GM12878 (cell line): ENCODE measurements around the gene ARGLU1.

Source experiments
- CHD4 ChIP-seq: fragments of 200-600 bp; sonication (generic); IDR thresholded peaks from 2 replicates; pipeline ENCODE4 v1.6.1; 2016; ENCODE audit warnings: mild to moderate bottlenecking
- CTCF ChIP-seq, 3 experiments: IDR thresholded peaks in 2 of 3; conservative IDR thresholded peaks in 1 of 3; 2 replicates each; pipeline ENCODE4 v1.5.1; 2011; ENCODE audit warnings: low read depth in 3 of 3, low read length in 3 of 3, mild to moderate bottlenecking in 3 of 3, control low read depth in 2 of 3, moderate library complexity in 2 of 3, inconsistent platforms in 1 of 3, mixed read lengths in 1 of 3; ENCODE audit not compliant: control insufficient read depth in 2 of 3, insufficient read depth in 1 of 3; ENCODE audit errors: extremely low read depth in 1 of 3
- EGR1 ChIP-seq, 2 experiments: IDR thresholded peaks; 1 replicate in 1 of 2; 2 replicates in 1 of 2; pipeline ENCODE4 v1.6.1; 2011 to 2012; ENCODE audit warnings: low read depth in 2 of 2, low read length in 2 of 2, borderline replicate concordance in 1 of 2, mild to moderate bottlenecking in 1 of 2, moderate library complexity in 1 of 2
- ESRRA ChIP-seq: IDR thresholded peaks from 2 replicates; pipeline ENCODE4 v1.6.1; 2012; ENCODE audit warnings: mild to moderate bottlenecking, low read length, improper control_type of control experiment
- IKZF1 ChIP-seq: fragments of 450-650 bp; conservative IDR thresholded peaks from 2 replicates; pipeline ENCODE4 v1.6.1; 2017; ENCODE audit warnings: antibody characterized with exemption, mild to moderate bottlenecking
- KDM1A ChIP-seq: fragments of 200-600 bp; sonication (generic); IDR thresholded peaks from 2 replicates; pipeline ENCODE4 v1.6.1; 2016; ENCODE audit warnings: borderline replicate concordance
- MYC ChIP-seq: IDR thresholded peaks from 2 replicates; pipeline ENCODE4 v1.6.1; 2011; ENCODE audit warnings: mild to moderate bottlenecking, low read length, moderate library complexity, inconsistent platforms; ENCODE audit not compliant: insufficient read depth, insufficient replicate concordance, insufficient read length, severe bottlenecking
- POLR2A ChIP-seq: IDR thresholded peaks from 2 replicates; pipeline ENCODE4 v1.6.1; 2011; ENCODE audit warnings: low read depth, mild to moderate bottlenecking, low read length
- POLR2AphosphoS5 ChIP-seq: IDR thresholded peaks from 2 replicates; pipeline ENCODE4 v1.6.1; 2011; ENCODE audit warnings: mild to moderate bottlenecking, low read length, inconsistent platforms
- SMC3 ChIP-seq: IDR thresholded peaks from 2 replicates; pipeline ENCODE4 v1.6.1; 2011; ENCODE audit warnings: low read length, improper control_type of control experiment, borderline replicate concordance
- TAF1 ChIP-seq: IDR thresholded peaks from 2 replicates; pipeline ENCODE4 v1.6.1; 2011; ENCODE audit warnings: mild to moderate bottlenecking, low read depth, low read length, borderline replicate concordance

GRCh38 chr13:106596275-106596937, 28.5 kb upstream of the ARGLU1 start:
- TF ChIP-seq POLR2A (no peak), KDM1A (no peak), MYC (no peak), ESRRA (no peak), CTCF (IDR thresholded peaks at IDR 0.05 in 2 of 3, conservative IDR thresholded peaks at IDR 0.05 in 1 of 3; ENCODE audit: control insufficient read depth in 2 of 3, extremely low read depth in 1 of 3, insufficient read depth in 1 of 3, low read depth in 3 of 3, low read length in 3 of 3) (no peak), EGR1 (IDR thresholded peaks at IDR 0.05; ENCODE audit: borderline replicate concordance in 1 of 2, low read depth in 2 of 2, low read length in 2 of 2) (no peak), CHD4 (no peak), TAF1 (no peak), SMC3 (no peak), POLR2AphosphoS5 (no peak), IKZF1 (no peak)
